ENCODE results near the gene ENOX1. TPM values are rescaled to one million over a fixed set of nuclear protein-coding genes. Genes with fewer than 3 reads are reported as not detected.

Gene ENOX1
- total and polyA plus RNA-seq, 2 donors (not counting 3 experiments of a cell fraction or from before 2014, with no cell fraction given) = 0.17 to 0.97 TPM

- no peaks in the 10 kb centered on the region for H4K20me1 ChIP-seq (replicated peaks; ENCODE audit: control insufficient read depth, extremely low read depth, insufficient read depth, low read length)
- no peaks in the 10 kb centered on the region for H3K9me1 ChIP-seq (replicated peaks; ENCODE audit: control insufficient read depth, extremely low read depth, insufficient read depth, low read length)
- intact Hi-C loops (cut with micrococcal nuclease) = no loop called here
- no peak overlapping the region for H3K4me3 ChIP-seq (replicated peaks in 1 of 3; ENCODE audit: insufficient read depth in 1 of 3, low read depth in 1 of 3, low read length in 3 of 3)
- H3K27me3 ChIP-seq (ENCODE audit: control insufficient read depth in 2 of 2, insufficient read depth in 2 of 2, low read length in 2 of 2) = no peaks in the 10 kb centered on the region
- ChIA-PET POLR2A (no interaction called here), CTCF (interaction anchor here (1.0 kb wide), 1 partner anchor 14 kb away, joined by 3 read pairs; no protein-coding TSS in a partner anchor)
- no peaks in the 10 kb centered on the region for H3K36me3 ChIP-seq (ENCODE audit: control insufficient read depth in 2 of 2, extremely low read depth in 1 of 2, insufficient read depth in 2 of 2, low read length in 2 of 2)
- dilution Hi-C loops (cut with MboI; ENCODE audit: extremely low pct_ligation_motif_present, low sequenced_read_pairs) = no loop called here
- H2AFZ ChIP-seq (ENCODE audit: low read depth, low read length) = no peak overlapping the region
- H3K4me1 ChIP-seq (ENCODE audit: control insufficient read depth, extremely low read depth, insufficient read depth, low read length) = peaks cover 11% of the 10 kb centered on the region
- BruUV-seq (replicated peaks) = no TSS peak
- H3K4me2 ChIP-seq (ENCODE audit: insufficient read depth, low read length) = peak overlapping the region; percentile 44
- no peak overlapping the region for H3K27ac ChIP-seq (ENCODE audit: insufficient read depth, low read depth, low read length)
- DNase-seq (ENCODE audit: low read depth, low spot score) = peak; percentile 62
- no peaks in the 10 kb centered on the region for H3K79me2 ChIP-seq (ENCODE audit: control insufficient read depth, insufficient read depth, low read length)
- peak; percentile 93 for FAIRE-seq
- H3K9ac ChIP-seq (replicated peaks; ENCODE audit: extremely low read depth, insufficient read depth, low read length) = no peak overlapping the region
- H3K9me3 ChIP-seq (replicated peaks; ENCODE audit: control insufficient read depth, insufficient read depth, low read length) = no peaks in the 10 kb centered on the region
- TF ChIP-seq POLR2AphosphoS5 (IDR thresholded peaks at IDR 0.05; ENCODE audit: insufficient read depth, low read depth, low read length) = no peak
- TF ChIP-seq POLR2A (IDR thresholded peaks at IDR 0.05; ENCODE audit: low read depth, low read length) = no peak
- TF ChIP-seq FOS (IDR thresholded peaks at IDR 0.05; ENCODE audit: borderline replicate concordance, insufficient read depth, low read length) = peak; percentile 92
- no peak for TF ChIP-seq MYC (IDR thresholded peaks at IDR 0.05; ENCODE audit: low read depth, low read length)
- TF ChIP-seq, protein P1, sequence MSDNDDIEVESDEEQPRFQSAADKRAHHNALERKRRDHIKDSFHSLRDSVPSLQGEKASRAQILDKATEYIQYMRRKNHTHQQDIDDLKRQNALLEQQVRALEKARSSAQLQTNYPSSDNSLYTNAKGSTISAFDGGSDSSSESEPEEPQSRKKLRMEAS (IDR thresholded peaks at IDR 0.05; ENCODE audit: insufficient read depth, insufficient read length) = no peak
- peak; percentile 75 for TF ChIP-seq GATA2 (IDR thresholded peaks at IDR 0.05; ENCODE audit: insufficient read depth, insufficient read length, low read depth, low read length)
- TF ChIP-seq CTCF (IDR thresholded peaks at IDR 0.05; ENCODE audit: extremely low read depth in 1 of 2, insufficient read depth in 1 of 2, low read depth in 1 of 2, low read length in 2 of 2) = no peak
- TF ChIP-seq JUN (IDR thresholded peaks at IDR 0.05; ENCODE audit: borderline replicate concordance, insufficient read depth, insufficient read length, low read depth) = peak; percentile 51
- TF ChIP-seq EZH2 (IDR thresholded peaks at IDR 0.05; ENCODE audit: borderline replicate concordance, low read depth, low read length, severe bottlenecking) = no peak
These were observed 438.4 kb downstream of the ENOX1 start for GRCh38 chr13:43348397-43348796.
